Testis (tissue), 3 donors: ENCODE measurements around the gene TAF6. TPM values are rescaled to one million over a fixed set of nuclear protein-coding genes. Genes with fewer than 3 reads are reported as not detected.
"Not testable (repeated sequence)": the region's sequence is repeated elsewhere in the genome, so short reads cannot be mapped to it uniquely, and the experiment has no call there.

ENCODE experiments used
- DNase-seq: peaks from one replicate; pipeline ENCODE4 v3.0.0-alpha.2; 2019
- H3K27ac ChIP-seq, 2 donors: fragments of 200-600 bp; sonication (generic); one replicate each; pipeline ENCODE4 v1.5.1; 2019
- H3K27me3 ChIP-seq: fragments of 200-600 bp; sonication (generic); one replicate; pipeline ENCODE4 v1.5.1; 2019
- H3K36me3 ChIP-seq: fragments of 200-600 bp; sonication (generic); one replicate; pipeline ENCODE4 v1.5.1; 2017; ENCODE audit warnings: low read depth; ENCODE audit errors: missing control alignments
- H3K4me1 ChIP-seq: fragments of 200-600 bp; sonication (generic); one replicate; pipeline ENCODE4 v1.5.1; 2019
- H3K4me3 ChIP-seq, 2 donors: fragments of 200-600 bp; sonication (generic); one replicate each; pipeline ENCODE4 v1.5.1; 2017 to 2019
- H3K9me3 ChIP-seq: fragments of 200-600 bp; sonication (generic); one replicate; pipeline ENCODE4 v1.5.1; 2017
- CTCF ChIP-seq, 3 experiments: fragments of 450-650 bp in 2 of 3; fragments of 200-600 bp in 1 of 3; sonication (generic) in 1 of 3; IDR thresholded peaks; one replicate each; pipeline ENCODE4 v1.5.1; 2016 to 2019; ENCODE audit warnings: antibody characterized with exemption in 3 of 3, mild to moderate bottlenecking in 2 of 3, moderate library complexity in 1 of 3
- POLR2A ChIP-seq: fragments of 450-650 bp; IDR thresholded peaks from one replicate; pipeline ENCODE4 v1.6.1; 2017; ENCODE audit warnings: antibody characterized with exemption, mild to moderate bottlenecking, moderate library complexity
- WGBS, 2 donors: methylation state at CpG; one replicate each; pipeline ENCODE4 v1.1.5; 2018; 5-methylcytosine and 5-hydroxymethylcytosine counted together
- intact Hi-C: fragments of 100-400 bp; cut with DNase I; formaldehyde crosslinking; loops from one replicate; pipeline ENCODE4 v1.15.1; 2023; ENCODE audit warnings: low total_unique reads
- polyA plus RNA-seq: library from polyadenylated mRNA; stranded (reverse); fragments of 350-450 nt; fragmentation: Illumina TruSeq; extraction: RNeasy Lipid Tissue Mini Kit (QIAGEN cat#74804); gene quantifications from one replicate; pipeline ENCODE4 v1.2.3, GENCODE V29; 2014; ENCODE audit warnings: low read depth, low replicate concordance; ENCODE audit not compliant: insufficient read depth
- total RNA-seq, 2 donors: library from RNA; depleted of rRNA; stranded (reverse); fragments of >200 nt; gene quantifications; one replicate each; pipeline ENCODE4 v1.2.3, GENCODE V29; 2016

Gene TAF6
- total and polyA plus RNA-seq, 3 donors from 2014 or later, result 95.4 to 108 (median 99.1) TPM

GRCh38 chr7:100147278-100147677, 28.1 kb upstream of the TAF6 start:
- 84 to 93% methylated on average over 2 of the region's 2 CpGs for WGBS, 2 donors
- H3K27me3 ChIP-seq, result no peaks in the 10 kb centered on the region
- DNase-seq, result no peak
- no peak overlapping the region for H3K4me3 ChIP-seq
- no peaks in the 10 kb centered on the region for H3K36me3 ChIP-seq
- H3K9me3 ChIP-seq, result no peaks in the 10 kb centered on the region
- intact Hi-C loops, result no loop called here
- H3K4me1 ChIP-seq, result peaks cover 6% of the 10 kb centered on the region
- TF ChIP-seq CTCF (IDR thresholded peaks at IDR 0.05), result no peak
- no peak for TF ChIP-seq POLR2A
- no peak overlapping the region for H3K27ac ChIP-seq

- H3K4me1 ChIP-seq, H3K27me3 ChIP-seq, H3K9me3 ChIP-seq, intact Hi-C loops, DNase-seq, H3K4me3 ChIP-seq, H3K27ac ChIP-seq, H3K36me3 ChIP-seq: not testable (repeated sequence)
- WGBS, 2 donors, result 83 to 96% methylated on average over 4 of the region's 4 CpGs
Measured at GRCh38 chr7:100146350-100146749, 27.2 kb upstream of the TAF6 start.

- Histone ChIP-seq H3K27me3 (no peaks in the 10 kb centered on the region), H3K4me1 (no peaks in the 10 kb centered on the region), H3K36me3 (no peaks in the 10 kb centered on the region), H3K4me3 (no peak overlapping the region), H3K27ac (no peak overlapping the region), H3K9me3 (no peaks in the 10 kb centered on the region)
- intact Hi-C loops, result no loop called here
- no peak for DNase-seq
- TF ChIP-seq POLR2A, result no peak
- no peak for TF ChIP-seq CTCF (IDR thresholded peaks at IDR 0.05)
- 88 to 91% methylated on average over 3 of the region's 3 CpGs for WGBS, 2 donors
Measured at GRCh38 chr7:100142461-100142860, 23.3 kb upstream of the TAF6 start.

GRCh38 chr7:100141555-100141949, 22.4 kb upstream of the TAF6 start:
- H3K4me1 ChIP-seq, result no peaks in the 10 kb centered on the region
- H3K27me3 ChIP-seq, result no peaks in the 10 kb centered on the region
- no peak overlapping the region for H3K27ac ChIP-seq
- TF ChIP-seq CTCF (IDR thresholded peaks at IDR 0.05) (no peak), POLR2A (no peak)
- WGBS, 2 donors, result 82 to 85% methylated on average over 3 of the region's 3 CpGs
- no peak for DNase-seq
- no peak overlapping the region for H3K4me3 ChIP-seq
- intact Hi-C loops, result no loop called here
- H3K36me3 ChIP-seq, result no peaks in the 10 kb centered on the region
- no peaks in the 10 kb centered on the region for H3K9me3 ChIP-seq

- WGBS, 2 donors, result 83 to 87% methylated on average over 13 of the region's 13 CpGs
- peaks cover under 1% of the 10 kb centered on the region for H3K4me1 ChIP-seq
- no peak overlapping the region for H3K4me3 ChIP-seq
- H3K27me3 ChIP-seq, result no peaks in the 10 kb centered on the region
- H3K27ac ChIP-seq, result no peak overlapping the region
- no peaks in the 10 kb centered on the region for H3K36me3 ChIP-seq
- H3K9me3 ChIP-seq, result no peaks in the 10 kb centered on the region
- intact Hi-C loops, result no loop called here
- no peak for TF ChIP-seq POLR2A
- TF ChIP-seq CTCF (IDR thresholded peaks at IDR 0.05), result no peak
- DNase-seq, result no peak
Measured at GRCh38 chr7:100137851-100138760, 18.9 kb upstream of the TAF6 start.
